CD14-positive monocyte (primary cell): Measurements from ENCODE around the gene DLX5. TPM values are rescaled to one million over a fixed set of nuclear protein-coding genes. Genes with fewer than 3 reads are reported as not detected.

ENCODE experiments used
- DNase-seq, 3 donors: peaks; one replicate each; pipeline ENCODE4 v3.0.0-alpha.2; 2011 to 2022
- H2AFZ ChIP-seq: 2 replicates; pipeline ENCODE4 v1.6.0; 2012; ENCODE audit warnings: mild to moderate bottlenecking, low read depth, low read length, inconsistent platforms; ENCODE audit not compliant: insufficient read depth, poor library complexity, severe bottlenecking
- H3K27ac ChIP-seq, 2 donors: 1 replicate in 1 of 2; 2 replicates in 1 of 2; pipeline ENCODE4 v1.5.1; 2012 to 2013; ENCODE audit warnings: low read length in 2 of 2, control low read depth in 1 of 2, inconsistent platforms in 1 of 2, low read depth in 1 of 2, mild to moderate bottlenecking in 1 of 2
- H3K27me3 ChIP-seq, 2 donors: one replicate each; pipeline versions ENCODE4 v1.6.0 to v1.6.1; 2011 to 2013; ENCODE audit warnings: low read length in 2 of 2; ENCODE audit not compliant: control insufficient read depth in 2 of 2, insufficient read depth in 2 of 2
- H3K36me3 ChIP-seq, 2 donors: replicated peaks in 1 of 2; 1 replicate in 1 of 2; 2 replicates in 1 of 2; pipeline versions ENCODE4 v1.5.1 to v1.6.1; 2012 to 2013; ENCODE audit warnings: low read length in 2 of 2, control low read depth in 1 of 2, inconsistent platforms in 1 of 2, mild to moderate bottlenecking in 1 of 2; ENCODE audit not compliant: insufficient read depth in 2 of 2, control insufficient read depth in 1 of 2
- H3K4me1 ChIP-seq, 2 donors: 1 replicate in 1 of 2; 2 replicates in 1 of 2; pipeline versions ENCODE4 v1.5.1 to v1.6.1; 2012 to 2013; ENCODE audit warnings: low read length in 2 of 2, control low read depth in 1 of 2, inconsistent platforms in 1 of 2, mild to moderate bottlenecking in 1 of 2, moderate library complexity in 1 of 2; ENCODE audit not compliant: insufficient read depth in 2 of 2, control insufficient read depth in 1 of 2
- H3K4me2 ChIP-seq: replicated peaks from 2 replicates; pipeline ENCODE3; 2012; ENCODE audit warnings: low read length, moderate library complexity, mild to moderate bottlenecking; ENCODE audit not compliant: poor library complexity, severe bottlenecking; ENCODE audit errors: extremely low read depth
- H3K4me3 ChIP-seq, 3 experiments: fragments of 200-600 bp in 1 of 3; sonication (generic) in 1 of 3; replicated peaks in 1 of 3; 1 replicate in 2 of 3; 2 replicates in 1 of 3; pipeline ENCODE4 v1.5.1; 2011 to 2013; ENCODE audit warnings: low read length in 3 of 3, mild to moderate bottlenecking in 3 of 3, control low read depth in 2 of 3, low read depth in 2 of 3, inconsistent platforms in 1 of 3, moderate library complexity in 1 of 3
- H3K79me2 ChIP-seq: 2 replicates; pipeline ENCODE4 v1.6.0; 2012; ENCODE audit warnings: mild to moderate bottlenecking, control low read depth, inconsistent platforms, low read length, moderate library complexity; ENCODE audit not compliant: insufficient read depth
- H3K9ac ChIP-seq: 2 replicates; pipeline ENCODE4 v1.6.0; 2017; ENCODE audit warnings: low read length, mild to moderate bottlenecking; ENCODE audit not compliant: insufficient read depth, poor library complexity, severe bottlenecking
- H3K9me3 ChIP-seq, 2 donors: replicated peaks in 1 of 2; 1 replicate in 1 of 2; 2 replicates in 1 of 2; pipeline versions ENCODE4 v1.5.1 to v1.6.1; 2012 to 2013; ENCODE audit warnings: low read length in 2 of 2, control low read depth in 1 of 2; ENCODE audit not compliant: control insufficient read depth in 1 of 2, insufficient read depth in 1 of 2
- H4K20me1 ChIP-seq: 2 replicates; pipeline ENCODE4 v1.6.0; 2012; ENCODE audit warnings: mild to moderate bottlenecking, low read length, control low read depth, moderate library complexity; ENCODE audit not compliant: insufficient read depth
- H3K27ac Mint-ChIP-seq, 7 donors: one replicate each; pipeline ENCODE4 v1.8.0; 2020; ENCODE audit warnings: mild to moderate bottlenecking in 7 of 7, mixed read lengths in 7 of 7, moderate library complexity in 6 of 7, inconsistent platforms in 2 of 7
- H3K27me3 Mint-ChIP-seq, 3 donors: one replicate each; pipeline ENCODE4 v1.8.0; 2021 to 2022; ENCODE audit warnings: low read depth in 3 of 3, mild to moderate bottlenecking in 3 of 3, mixed read lengths in 3 of 3, moderate library complexity in 3 of 3, inconsistent platforms in 1 of 3
- H3K36me3 Mint-ChIP-seq, 2 donors: one replicate each; pipeline ENCODE4 v1.8.0; 2020; ENCODE audit warnings: mixed read lengths in 2 of 2, inconsistent platforms in 1 of 2, mild to moderate bottlenecking in 1 of 2
- H3K4me1 Mint-ChIP-seq: one replicate; pipeline ENCODE4 v1.8.0; 2020; ENCODE audit warnings: mild to moderate bottlenecking, mixed read lengths
- H3K4me3 Mint-ChIP-seq, 2 donors: one replicate each; pipeline ENCODE4 v1.8.0; 2020; ENCODE audit warnings: mild to moderate bottlenecking in 2 of 2, mixed read lengths in 2 of 2, moderate library complexity in 1 of 2
- H3K9me3 Mint-ChIP-seq, 7 donors: one replicate each; pipeline ENCODE4 v1.8.0; 2020 to 2022; ENCODE audit warnings: mixed read lengths in 7 of 7, mild to moderate bottlenecking in 6 of 7, moderate library complexity in 6 of 7, inconsistent platforms in 2 of 7
- CTCF ChIP-seq: fragments of 200-600 bp; IDR thresholded peaks from one replicate; pipeline ENCODE4 v1.8.0; 2022; ENCODE audit warnings: antibody characterized with exemption, mild to moderate bottlenecking
- WGBS: methylation state at CpG from one replicate; pipeline ENCODE4 v1.1.5; 2013; ENCODE audit warnings: missing lambda C conversion rate; ENCODE audit not compliant: insufficient coverage; 5-methylcytosine and 5-hydroxymethylcytosine counted together
- intact Hi-C, 2 donors: fragments of 100-400 bp; cut with micrococcal nuclease; formaldehyde crosslinking; loops; one replicate each; pipeline versions ENCODE4 v1.15.0 to v1.15.1; 2023
- polyA plus RNA-seq, 3 donors: library from polyadenylated mRNA; depleted of rRNA in 1 of 3; unstranded in 2 of 3; stranded (reverse) in 1 of 3; fragments of 300-500 nt in 2 of 3; fragments of >200 nt in 1 of 3; fragmentation: Illumina TruSeq in 2 of 3; gene quantifications; 1 replicate in 2 of 3; 2 replicates in 1 of 3; pipeline ENCODE4 v1.2.3, GENCODE V29; 2012 to 2021

Gene DLX5
- polyA plus RNA-seq, 3 donors, result not detected

- no peak overlapping the region for H2AFZ ChIP-seq
- H3K4me3 ChIP-seq, result no peak overlapping the region
- intact Hi-C loops, result no loop called here
- H3K27ac ChIP-seq, result no peak overlapping the region
- H3K9me3 Mint-ChIP-seq, result peaks cover 0 to 42% (median 27%) of the 10 kb centered on the region in 7 donors
- H3K9ac ChIP-seq, result no peak overlapping the region
- DNase-seq, result no peak
- H3K4me2 ChIP-seq, result no peak overlapping the region
- TF ChIP-seq CTCF, result no peak
- peaks cover 0 to 7% of the 10 kb centered on the region in 2 donors for H3K4me1 ChIP-seq
- peaks cover 86 to 94% of the 10 kb centered on the region in 2 donors for H3K27me3 ChIP-seq
- H3K36me3 ChIP-seq, result no peaks in the 10 kb centered on the region
- H4K20me1 ChIP-seq, result no peaks in the 10 kb centered on the region
- 29% methylated on average over 36 of the region's 39 CpGs for WGBS
- no peaks in the 10 kb centered on the region for H3K79me2 ChIP-seq
- H3K27me3 Mint-ChIP-seq, result peaks cover 96 to 99% (median 98%) of the 10 kb centered on the region in 3 donors
- H3K27ac Mint-ChIP-seq, result no peak overlapping the region
- peak overlapping the region in 1 of 2 donors; percentile 77 for H3K4me3 Mint-ChIP-seq
- H3K9me3 ChIP-seq, result peaks cover 7 to 80% of the 10 kb centered on the region in 2 donors
- peaks cover 0 to 9% of the 10 kb centered on the region in 2 donors for H3K36me3 Mint-ChIP-seq
- peaks cover 13% of the 10 kb centered on the region for H3K4me1 Mint-ChIP-seq
These were observed 22.7 kb downstream of the DLX5 start for GRCh38 chr7:97001656-97002554.

DNA sequence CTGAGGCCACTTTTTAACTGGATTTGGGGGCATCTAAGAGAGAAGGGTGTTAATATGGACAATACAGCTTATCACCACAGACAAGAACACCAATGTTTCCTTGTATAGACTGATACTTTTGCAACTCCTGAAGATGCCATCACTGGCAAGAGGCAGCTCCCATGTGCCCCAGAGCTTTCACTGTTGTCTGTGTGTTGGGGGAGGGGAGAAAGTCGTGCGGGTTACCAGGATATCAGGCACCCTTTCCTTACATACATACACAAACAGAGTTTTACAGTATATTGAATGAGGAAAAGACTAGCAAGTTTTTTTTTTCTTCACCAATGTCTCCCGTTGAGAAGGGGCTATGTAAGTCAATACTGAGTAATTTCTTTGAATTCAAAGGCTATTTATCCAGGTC is 23.4 kb downstream of the DLX5 start:
- TF ChIP-seq CTCF, result no peak
- intact Hi-C loops, result no loop called here
- H2AFZ ChIP-seq, result no peak overlapping the region

More for the DNA sequence above, 23.4 kb downstream of the DLX5 start:
- DNase-seq, result no peak
- Mint-ChIP-seq H3K4me1 (peaks cover 10% of the 10 kb centered on the region), H3K27ac (no peak overlapping the region), H3K4me3 (peak overlapping the region in 1 of 2 donors; percentile 77), H3K36me3 (peaks cover 0 to 9% of the 10 kb centered on the region in 2 donors), H3K9me3 (peaks cover 0 to 42% (median 23%) of the 10 kb centered on the region in 7 donors), H3K27me3 (peaks cover 97 to 100% (median 100%) of the 10 kb centered on the region in 3 donors)
- Histone ChIP-seq H4K20me1 (no peaks in the 10 kb centered on the region), H3K9me3 (peaks cover 10 to 76% of the 10 kb centered on the region in 2 donors), H3K9ac (no peak overlapping the region), H3K27me3 (peaks cover 91 to 96% of the 10 kb centered on the region in 2 donors), H3K27ac (no peak overlapping the region), H3K36me3 (no peaks in the 10 kb centered on the region), H3K4me1 (peaks cover 0 to 7% of the 10 kb centered on the region in 2 donors), H3K79me2 (no peaks in the 10 kb centered on the region), H3K4me3 (no peak overlapping the region), H3K4me2 (no peak overlapping the region)
- no CpG with 5 or more reads among the region's 3 CpGs for WGBS
